GM21528 (cell line): Measurements from ENCODE around the gene SNRPA1.

ENCODE experiments used
- ATAC-seq: cut with Tn5 transposase; IDR thresholded peaks from one replicate; pipeline ENCODE4 v1.9.1; 2021; ENCODE audit warnings: mild to moderate bottlenecking, moderate library complexity; ENCODE audit not compliant: unreplicated experiment, low FRiP score

The SNRPA1 gene

DNA sequence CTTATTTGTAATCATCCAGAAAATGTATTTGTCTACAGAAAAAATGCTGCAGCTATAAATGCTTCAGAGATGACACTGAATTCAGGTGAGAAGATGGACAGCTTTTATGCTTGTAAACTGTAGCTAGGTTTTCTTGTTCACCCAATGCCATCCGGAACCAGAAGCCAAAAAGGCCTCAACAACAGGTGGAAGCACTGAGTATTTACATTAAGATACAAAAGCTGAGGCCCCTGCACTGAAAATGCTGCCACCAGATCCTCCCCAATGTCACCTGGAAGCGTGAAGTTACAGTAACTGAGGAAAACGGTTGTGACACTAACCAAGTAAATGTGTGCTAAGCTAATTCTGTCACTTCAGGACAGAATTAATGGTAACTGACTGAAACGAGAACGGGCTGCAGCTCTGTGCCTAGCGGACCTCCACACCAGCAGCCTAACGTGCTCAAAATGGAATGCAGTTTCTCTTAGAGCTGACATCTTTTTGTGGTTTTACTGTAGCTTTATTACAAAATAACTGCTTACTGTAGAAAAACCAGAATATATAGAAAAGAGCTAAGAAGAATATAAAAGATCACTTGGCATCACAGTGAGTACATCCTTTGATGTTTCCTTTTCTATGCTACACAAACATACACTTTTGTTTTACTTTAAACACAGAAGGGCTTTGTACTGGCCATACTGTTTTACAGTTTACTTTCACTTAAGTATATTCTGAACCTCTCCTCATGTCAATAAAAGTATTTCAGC is 50.8 kb downstream of the SNRPA1 start:
- ATAC-seq, result no peak

DNA sequence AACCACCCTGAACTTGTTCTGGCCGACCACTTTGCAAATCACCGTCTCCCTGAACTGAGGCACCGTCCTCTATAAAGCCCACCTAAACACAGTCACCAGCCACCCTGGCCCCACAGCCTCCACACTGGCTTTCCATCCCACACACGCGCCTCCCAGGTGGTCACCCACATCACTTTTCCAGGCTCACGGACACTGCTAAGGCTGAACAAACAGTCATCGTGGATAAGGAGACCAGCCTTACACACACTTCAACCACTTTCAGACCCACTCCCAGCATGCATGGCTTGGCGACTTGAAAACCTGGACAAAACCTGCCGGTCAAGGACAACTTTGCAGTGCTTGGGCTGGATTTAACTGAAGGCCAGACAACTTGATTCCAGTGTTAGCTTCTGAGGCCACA is 51.6 kb downstream of the SNRPA1 start:
- no peak for ATAC-seq

- ATAC-seq, result peak; percentile 2
Measured at GRCh38 chr15:101242999-101243336, 52.1 kb downstream of the SNRPA1 start.

- peak; percentile 67 for ATAC-seq
Measured at GRCh38 chr15:101242160-101242998, 52.7 kb downstream of the SNRPA1 start.

DNA sequence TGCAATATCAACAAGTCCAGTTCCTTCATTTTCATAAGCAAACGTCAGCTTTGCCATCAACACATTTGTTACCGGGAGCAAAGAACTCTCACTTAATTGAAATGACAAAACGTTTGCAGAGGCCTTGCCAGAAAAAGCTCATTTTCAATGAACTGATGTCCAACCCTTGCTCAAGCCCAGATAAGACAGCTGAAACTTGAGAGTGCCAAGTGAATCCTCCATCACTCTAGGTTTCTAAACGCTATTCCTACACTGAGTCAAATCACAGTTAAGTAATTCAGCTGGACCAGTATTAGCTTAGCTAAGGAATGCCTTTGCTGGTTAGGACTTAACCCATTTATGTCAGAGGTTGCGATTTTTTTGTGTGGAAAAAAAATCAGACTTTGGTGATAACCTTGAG is 54.7 kb downstream of the SNRPA1 start:
- ATAC-seq, result no peak

DNA sequence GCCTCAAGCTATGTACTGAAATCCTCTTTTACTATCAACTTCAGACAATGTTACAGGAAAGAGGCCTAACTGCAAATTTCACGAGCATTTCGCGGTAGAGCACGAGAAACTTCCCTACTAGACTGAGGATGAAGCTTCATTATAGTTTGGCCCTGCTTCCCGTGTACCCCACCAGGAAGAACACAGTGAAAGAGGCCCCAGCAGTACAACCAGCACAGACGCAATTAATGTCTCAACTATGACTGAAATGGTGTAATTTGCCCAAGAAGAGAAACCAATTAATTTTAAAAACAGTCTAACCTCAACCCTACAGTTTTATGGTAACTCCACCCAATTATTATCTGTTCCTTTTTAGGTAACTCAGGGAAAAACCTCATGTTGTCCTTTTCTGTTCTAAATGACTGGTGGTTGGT is 55.3 kb downstream of the SNRPA1 start:
- ATAC-seq, result no peak

DNA sequence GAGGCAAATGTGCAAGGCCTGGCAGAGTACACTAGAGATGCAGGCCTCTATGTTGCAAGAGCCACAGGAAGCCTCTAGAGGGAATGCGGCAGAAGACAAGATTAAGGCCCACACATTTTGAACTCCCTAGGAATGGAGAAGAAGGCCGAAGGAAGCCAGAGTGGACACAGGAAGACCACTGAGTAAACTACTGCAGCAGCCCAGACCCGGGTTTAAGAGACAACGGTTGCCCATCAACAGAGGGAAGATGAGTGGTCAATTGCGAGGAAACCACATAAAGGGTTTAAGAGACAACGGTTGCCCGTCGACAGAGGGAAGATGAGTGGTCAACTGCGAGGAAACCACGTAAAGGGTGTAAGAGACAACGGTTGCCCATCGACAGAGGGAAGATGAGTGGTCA is 57.8 kb downstream of the SNRPA1 start:
- ATAC-seq, result no peak

- ATAC-seq, result no peak
Measured at GRCh38 chr15:101233651-101234280, 61.3 kb downstream of the SNRPA1 start.

- ATAC-seq, result no peak
Measured at GRCh38 chr15:101232677-101233076, 62.4 kb downstream of the SNRPA1 start.
